ENCODE measurements around the gene ACP5. TPM values are rescaled to one million over a fixed set of nuclear protein-coding genes. Genes with fewer than 3 reads are reported as not detected.

ACP5 gene
- total and polyA plus RNA-seq, 2 of the 4 experiments (the other 2 are of a cell fraction), result 0.54 to 1.2 TPM

- TF ChIP-seq BHLHE40 (IDR thresholded peaks at IDR 0.05; ENCODE audit: low read depth, low read length), result no peak
These were observed at the start of gene ACP5 (continued) for GRCh38 chr19:11577451-11578257.

DNA sequence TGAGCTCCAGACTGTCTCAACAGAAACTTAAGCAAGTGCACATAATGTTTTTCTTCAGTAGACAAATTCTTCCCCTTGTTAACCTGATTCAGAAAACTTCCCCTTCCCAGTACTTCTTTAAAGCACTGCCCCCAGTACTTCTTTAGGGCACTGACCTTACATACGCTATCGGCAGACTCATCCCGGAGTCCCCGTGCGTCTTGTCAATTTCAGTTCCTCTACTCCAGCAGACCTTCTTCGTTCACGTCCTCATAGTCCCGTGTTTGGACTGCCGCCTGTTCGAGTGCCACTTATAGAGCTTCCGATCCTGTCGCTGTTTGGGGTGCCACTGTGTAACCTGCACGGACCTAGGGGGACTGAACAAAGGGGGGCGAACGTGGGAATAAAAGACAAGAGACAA, 48.8 kb upstream of the ACP5 start:
- no peaks in the 10 kb centered on the region for H3K79me1 ChIP-seq (ENCODE audit: low read depth in 1 of 2, low read length in 2 of 2)
- no peak overlapping the region for H2BK15ac ChIP-seq (ENCODE audit: low read depth, low read length)
- H2BK120ac ChIP-seq (ENCODE audit: low read depth, low read length), result no peak overlapping the region
- H3K27me3 ChIP-seq (ENCODE audit: control insufficient read depth, insufficient read depth, low read length), result peaks cover 9% of the 10 kb centered on the region
- no peak overlapping the region for H3K14ac ChIP-seq (replicated peaks; ENCODE audit: low read depth, low read length)
- H2AK5ac ChIP-seq (ENCODE audit: low read depth, low read length), result no peak overlapping the region
- no peaks in the 10 kb centered on the region; the same call in 1 of the 2 replicates for H4K20me1 ChIP-seq (ENCODE audit: insufficient read depth, low read length)
- intact Hi-C loops (cut with micrococcal nuclease), result no loop called here
- DNase-seq, result no peak
- no peak overlapping the region for H3K4me2 ChIP-seq (ENCODE audit: low read depth, low read length)
- H2AFZ ChIP-seq (replicated peaks; ENCODE audit: low read length, poor library complexity), result no peak overlapping the region
- H3K4me1 ChIP-seq (ENCODE audit: control insufficient read depth, insufficient read depth, low read length), result no peaks in the 10 kb centered on the region; the same call in 1 of the 2 replicates
- no peak overlapping the region for H3K9ac ChIP-seq (ENCODE audit: low read depth, low read length)
- H2AK9ac ChIP-seq (replicated peaks; ENCODE audit: low read depth, low read length, poor library complexity), result no peak overlapping the region
- H3K23ac ChIP-seq (ENCODE audit: low read depth, low read length), result no peak overlapping the region
- no peak for ATAC-seq (ENCODE audit: low read depth)
- H2BK5ac ChIP-seq (ENCODE audit: low read depth, low read length, poor library complexity, severe bottlenecking), result no peak overlapping the region
- H3K18ac ChIP-seq (ENCODE audit: low read depth, low read length), result no peak overlapping the region
- H4K8ac ChIP-seq (ENCODE audit: low read depth in 2 of 2, low read length in 2 of 2), result no peak overlapping the region
- dilution Hi-C loops (cut with HindIII; ENCODE audit: low sequenced_read_pairs, unreplicated experiment), result no loop called here
- no peak overlapping the region for H4K5ac ChIP-seq (ENCODE audit: low read depth, low read length)
- no peak overlapping the region for H4K91ac ChIP-seq (ENCODE audit: insufficient read depth, low read depth, low read length)
- BruUV-seq (replicated peaks), result no TSS peak
- in situ Hi-C loops (cut with MboI; ENCODE audit: low sequenced_read_pairs), result no loop called here
- H3K27ac ChIP-seq (ENCODE audit: insufficient read depth, low read length), result no peak overlapping the region
- H3K9me3 ChIP-seq (ENCODE audit: control insufficient read depth, insufficient read depth, low read length), result peaks cover 2% of the 10 kb centered on the region; the same call in 1 of the 2 replicates
- POLR2A ChIA-PET (ENCODE audit: unreplicated experiment), result no interaction called here
- no peak overlapping the region for H3K56ac ChIP-seq (ENCODE audit: extremely low read depth, insufficient read depth, low read length)
- H3K4ac ChIP-seq (ENCODE audit: low read depth, low read length), result no peak overlapping the region
- WGBS, 2 experiments (ENCODE audit: extremely low coverage in 2 of 2, insufficient read length in 1 of 2), result no CpG with 5 or more reads among the region's 15 CpGs
- no peaks in the 10 kb centered on the region for H3K9me1 ChIP-seq (ENCODE audit: insufficient read depth, low read length)
- no peak overlapping the region for H3K4me3 ChIP-seq (ENCODE audit: insufficient read depth, low read depth, low read length)
- peaks cover 2% of the 10 kb centered on the region; the same call in 1 of the 2 replicates for H3K36me3 ChIP-seq (ENCODE audit: control insufficient read depth, insufficient read depth, low read length)
- CTCF ChIA-PET, result no interaction called here
- H2BK20ac ChIP-seq (ENCODE audit: low read depth, low read length), result no peak overlapping the region
- TF ChIP-seq CEBPB (IDR thresholded peaks at IDR 0.05; ENCODE audit: low read depth, low read length) (no peak), RFX5 (IDR thresholded peaks at IDR 0.05; ENCODE audit: low read depth, low read length) (no peak), USF2 (IDR thresholded peaks at IDR 0.05; ENCODE audit: low read depth, low read length) (no peak), RAD21 (IDR thresholded peaks at IDR 0.05; ENCODE audit: low read length) (no peak), ELK1 (IDR thresholded peaks at IDR 0.05; ENCODE audit: borderline replicate concordance, low read depth, low read length) (no peak), FOS (IDR thresholded peaks at IDR 0.05; ENCODE audit: low read depth, low read length) (no peak), MAFK (IDR thresholded peaks at IDR 0.05; ENCODE audit: low read depth, low read length) (no peak), SMC3 (IDR thresholded peaks at IDR 0.05; ENCODE audit: low read depth, low read length) (no peak), BHLHE40 (IDR thresholded peaks at IDR 0.05; ENCODE audit: low read depth, low read length) (no peak), MXI1 (IDR thresholded peaks at IDR 0.05; ENCODE audit: borderline replicate concordance, low read depth, low read length) (no peak), CHD1 (IDR thresholded peaks at IDR 0.05; ENCODE audit: low read depth, low read length) (no peak), NFE2L2 (IDR thresholded peaks at IDR 0.05; ENCODE audit: low read depth, low read length) (no peak), RCOR1 (IDR thresholded peaks at IDR 0.05; ENCODE audit: insufficient replicate concordance, low read length) (no peak)

Data from IMR-90 (cell line).